Large intestine (tissue), 3 donors: Measurements from ENCODE around the gene ELMO1. TPM values are rescaled to one million over a fixed set of nuclear protein-coding genes. Genes with fewer than 3 reads are reported as not detected.

Experiments
- DNase-seq, 2 donors: peaks; one replicate each; pipeline versions ENCODE4 v3.0.0 to v3.0.0-alpha.2; 2013
- H3K27ac ChIP-seq: one replicate; pipeline ENCODE4 v1.5.1; 2013; ENCODE audit warnings: low read length
- H3K27me3 ChIP-seq: 2 replicates; pipeline ENCODE4 v1.6.1; 2013; ENCODE audit warnings: low read length; ENCODE audit not compliant: control insufficient read depth, insufficient read depth
- H3K36me3 ChIP-seq: 2 replicates; pipeline ENCODE4 v1.6.1; 2013; ENCODE audit warnings: low read length; ENCODE audit not compliant: control insufficient read depth, insufficient read depth
- H3K4me1 ChIP-seq: one replicate; pipeline ENCODE4 v1.6.1; 2013; ENCODE audit warnings: low read length; ENCODE audit not compliant: control insufficient read depth, insufficient read depth
- H3K4me3 ChIP-seq: one replicate; pipeline ENCODE4 v1.5.1; 2013; ENCODE audit warnings: low read length
- H3K9me3 ChIP-seq: one replicate; pipeline ENCODE4 v1.6.1; 2013; ENCODE audit warnings: mild to moderate bottlenecking, low read depth, low read length, moderate library complexity; ENCODE audit not compliant: control insufficient read depth
- WGBS: methylation state at CpG from one replicate; pipeline ENCODE4 v1.1.5; 2013; ENCODE audit warnings: low lambda C conversion rate; ENCODE audit not compliant: insufficient coverage; 5-methylcytosine and 5-hydroxymethylcytosine counted together
- polyA plus RNA-seq: library from polyadenylated mRNA; unstranded; fragments of 120-200 nt; gene quantifications from one replicate; pipeline ENCODE4 v1.2.1, GENCODE V29; 2013

ELMO1 gene
- polyA plus RNA-seq, 1 donor = 9.5 TPM

DNA sequence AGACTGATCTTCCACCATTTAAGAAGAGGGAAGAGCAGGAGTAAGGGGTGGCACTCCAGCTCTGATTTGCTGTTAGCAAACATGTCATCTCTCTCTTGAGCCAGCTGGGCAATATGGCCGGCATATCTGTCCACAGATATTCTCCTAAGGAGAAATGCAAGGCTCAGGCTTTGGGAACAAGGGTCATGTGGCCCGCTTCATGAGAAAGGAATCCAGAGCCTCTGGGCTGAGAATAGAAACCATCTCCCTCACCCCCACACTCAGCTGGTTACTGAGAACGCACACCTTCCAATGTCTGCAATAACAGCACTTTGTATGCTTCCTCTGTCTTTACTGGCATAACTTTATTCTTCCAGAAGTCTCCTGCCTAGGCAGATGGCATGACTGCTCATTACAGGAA, 171.2 kb downstream of the ELMO1 start:
- Histone ChIP-seq H3K4me3 (no peak overlapping the region), H3K27me3 (no peaks in the 10 kb centered on the region), H3K4me1 (no peaks in the 10 kb centered on the region), H3K27ac (no peak overlapping the region), H3K9me3 (no peaks in the 10 kb centered on the region), H3K36me3 (no peaks in the 10 kb centered on the region)
- no peak for DNase-seq
- no CpG with 5 or more reads among the region's 3 CpGs for WGBS

DNA sequence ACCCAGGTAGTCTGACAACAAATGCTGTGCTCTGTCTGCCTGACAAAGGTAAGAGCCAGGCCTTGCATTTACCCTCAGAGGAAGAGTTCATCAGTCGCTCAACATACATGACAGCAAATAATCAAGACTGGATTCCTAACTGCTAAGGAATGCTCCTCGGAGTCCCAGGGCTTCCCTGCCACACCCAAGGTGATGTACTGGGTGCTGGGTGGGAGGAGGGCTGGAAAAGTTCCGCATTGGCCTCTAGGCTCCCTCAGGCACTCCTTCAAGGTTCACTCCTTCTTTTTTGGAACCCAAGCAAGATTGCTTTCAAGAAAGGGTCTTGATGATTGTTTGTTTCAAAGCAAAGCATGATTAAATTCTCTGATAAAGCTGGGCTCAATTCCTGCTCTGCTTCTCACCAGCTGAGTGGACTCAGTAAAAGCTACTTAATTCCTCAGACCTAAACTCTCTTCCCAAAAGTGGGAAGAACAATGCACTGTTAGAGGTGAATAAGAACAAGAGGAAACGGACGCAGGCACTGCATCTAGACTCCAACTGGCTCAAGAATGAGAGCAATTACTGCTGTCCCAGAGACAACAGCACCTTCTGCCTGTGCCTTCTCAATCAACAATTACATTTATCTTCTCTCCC, 173.5 kb downstream of the ELMO1 start:
- WGBS = 100% methylated on average over 1 of the region's 5 CpGs

GRCh38 chr7:37273891-37274290, 174.8 kb downstream of the ELMO1 start:
- no peaks in the 10 kb centered on the region for H3K4me1 ChIP-seq
- H3K4me3 ChIP-seq = no peak overlapping the region
- no peak overlapping the region for H3K27ac ChIP-seq
- DNase-seq = no peak
- no CpG with 5 or more reads among the region's 2 CpGs for WGBS
- no peaks in the 10 kb centered on the region for H3K9me3 ChIP-seq
- H3K36me3 ChIP-seq = no peaks in the 10 kb centered on the region
- no peaks in the 10 kb centered on the region for H3K27me3 ChIP-seq

More for the DNA sequence above, 173.5 kb downstream of the ELMO1 start:
- H3K4me1 ChIP-seq = no peaks in the 10 kb centered on the region
- no peaks in the 10 kb centered on the region for H3K9me3 ChIP-seq
- DNase-seq = no peak
- no peak overlapping the region for H3K4me3 ChIP-seq
- H3K27ac ChIP-seq = no peak overlapping the region
- H3K27me3 ChIP-seq = no peaks in the 10 kb centered on the region
- H3K36me3 ChIP-seq = no peaks in the 10 kb centered on the region

- no peak for DNase-seq
- H3K36me3 ChIP-seq = no peaks in the 10 kb centered on the region
- 93% methylated on average over 3 of the region's 6 CpGs for WGBS
- no peak overlapping the region for H3K4me3 ChIP-seq
- no peak overlapping the region for H3K27ac ChIP-seq
- H3K27me3 ChIP-seq = no peaks in the 10 kb centered on the region
- H3K9me3 ChIP-seq = no peaks in the 10 kb centered on the region
- H3K4me1 ChIP-seq = no peaks in the 10 kb centered on the region
Measured at GRCh38 chr7:37269711-37270508, 178.8 kb downstream of the ELMO1 start.

GRCh38 chr7:37267251-37267650, 181.4 kb downstream of the ELMO1 start:
- WGBS = no CpG with 5 or more reads among the region's 8 CpGs

DNA sequence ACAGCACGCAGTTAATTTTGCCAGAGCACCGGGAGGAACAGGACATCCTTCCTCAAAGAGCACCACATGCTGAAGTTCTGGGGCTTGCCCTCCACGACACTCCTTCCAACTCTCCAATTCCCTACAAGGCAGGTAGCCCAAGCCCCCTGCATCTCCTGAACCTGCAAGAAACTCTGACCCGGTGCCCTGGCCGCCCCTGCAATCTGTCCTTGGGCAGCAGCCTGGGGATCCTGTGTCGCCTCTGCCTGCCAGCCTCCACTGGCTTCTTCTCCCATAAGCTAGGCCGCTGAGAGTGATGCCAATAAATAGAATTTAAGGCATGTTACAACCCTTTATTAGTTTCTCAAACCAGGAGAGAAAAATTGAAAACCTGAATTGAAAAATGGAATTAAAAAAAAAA, 182.8 kb downstream of the ELMO1 start:
- no peak for DNase-seq
- Histone ChIP-seq H3K27ac (no peak overlapping the region), H3K9me3 (no peaks in the 10 kb centered on the region), H3K4me1 (no peaks in the 10 kb centered on the region), H3K27me3 (no peaks in the 10 kb centered on the region), H3K36me3 (no peaks in the 10 kb centered on the region), H3K4me3 (no peak overlapping the region)
- WGBS = no CpG with 5 or more reads among the region's 7 CpGs

More at GRCh38 chr7:37267251-37267650, 181.4 kb downstream of the ELMO1 start:
- H3K27me3 ChIP-seq = no peaks in the 10 kb centered on the region
- H3K4me3 ChIP-seq = no peak overlapping the region
- no peak for DNase-seq
- H3K36me3 ChIP-seq = no peaks in the 10 kb centered on the region
- H3K4me1 ChIP-seq = no peaks in the 10 kb centered on the region
- H3K27ac ChIP-seq = no peak overlapping the region
- H3K9me3 ChIP-seq = no peaks in the 10 kb centered on the region

GRCh38 chr7:37265006-37265405, 183.7 kb downstream of the ELMO1 start:
- WGBS = no CpG with 5 or more reads among the region's 1 CpG
- no peaks in the 10 kb centered on the region for H3K36me3 ChIP-seq
- no peak overlapping the region for H3K27ac ChIP-seq
- no peak for DNase-seq
- no peaks in the 10 kb centered on the region for H3K27me3 ChIP-seq
- no peaks in the 10 kb centered on the region for H3K4me1 ChIP-seq
- H3K9me3 ChIP-seq = no peaks in the 10 kb centered on the region
- no peak overlapping the region for H3K4me3 ChIP-seq

- no peak for DNase-seq
- WGBS = no CpG with 5 or more reads among the region's 1 CpG
- Histone ChIP-seq H3K9me3 (no peaks in the 10 kb centered on the region), H3K4me1 (no peaks in the 10 kb centered on the region), H3K36me3 (no peaks in the 10 kb centered on the region), H3K27ac (no peak overlapping the region), H3K4me3 (no peak overlapping the region), H3K27me3 (no peaks in the 10 kb centered on the region)
Measured at GRCh38 chr7:37262181-37262580, 186.5 kb downstream of the ELMO1 start.

DNA sequence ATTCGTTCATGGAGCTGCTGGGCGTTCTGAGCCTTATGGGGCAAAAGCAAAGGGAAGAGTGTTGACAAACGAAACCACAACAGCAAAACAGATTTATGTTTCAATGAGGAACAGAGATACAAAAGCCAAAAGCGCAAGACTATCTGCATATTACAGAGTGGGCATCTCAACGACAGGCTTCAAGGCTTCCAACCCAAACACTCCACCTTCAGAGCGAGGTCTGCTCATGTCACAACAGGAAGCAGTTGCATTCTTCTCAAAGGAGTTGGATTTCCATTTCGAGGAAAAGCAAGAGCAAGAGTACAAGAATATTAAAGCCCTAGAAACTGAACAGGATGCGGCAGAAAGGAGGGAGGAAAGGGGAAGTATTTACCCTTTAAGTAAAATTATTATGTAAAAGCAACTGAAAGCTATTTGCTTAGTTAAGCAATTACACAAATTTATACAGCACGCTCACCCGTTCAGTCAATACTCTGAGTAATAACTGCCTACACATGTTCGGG, 189.3 kb downstream of the ELMO1 start:
- no peaks in the 10 kb centered on the region for H3K4me1 ChIP-seq
- H3K27ac ChIP-seq = no peak overlapping the region
- no peak overlapping the region for H3K4me3 ChIP-seq
- DNase-seq = no peak
- H3K9me3 ChIP-seq = no peaks in the 10 kb centered on the region
- H3K27me3 ChIP-seq = no peaks in the 10 kb centered on the region
- WGBS = 100% methylated on average over 1 of the region's 11 CpGs
- H3K36me3 ChIP-seq = no peaks in the 10 kb centered on the region

GRCh38 chr7:37256631-37257030, 192.0 kb downstream of the ELMO1 start:
- no peaks in the 10 kb centered on the region for H3K4me1 ChIP-seq
- H3K36me3 ChIP-seq = no peaks in the 10 kb centered on the region
- H3K4me3 ChIP-seq = no peak overlapping the region
- H3K27ac ChIP-seq = no peak overlapping the region
- no peaks in the 10 kb centered on the region for H3K9me3 ChIP-seq
- H3K27me3 ChIP-seq = no peaks in the 10 kb centered on the region
- no peak for DNase-seq
